Esophagus squamous epithelium (tissue), 5 donors: ENCODE measurements around the gene KCNN3. TPM values are rescaled to one million over a fixed set of nuclear protein-coding genes. Genes with fewer than 3 reads are reported as not detected.

Experiments
- DNase-seq: peaks from one replicate; lab custom pipeline; 2025; lab: John Stamatoyannopoulos, UW
- H3K27ac ChIP-seq, 4 donors: fragments of 200-600 bp; sonication (generic); one replicate each; pipeline ENCODE4 v1.5.1; 2016 to 2019; ENCODE audit warnings: mild to moderate bottlenecking in 1 of 4
- H3K27me3 ChIP-seq, 4 donors: fragments of 200-600 bp; sonication (generic); 1 replicate in 3 of 4; 2 replicates in 1 of 4; pipeline versions ENCODE4 v1.5.1 to v1.6.0; 2017 to 2021; ENCODE audit warnings: antibody characterized with exemption in 1 of 4
- H3K36me3 ChIP-seq, 3 donors: fragments of 200-600 bp; sonication (generic); one replicate each; pipeline ENCODE4 v1.5.1; 2016 to 2019
- H3K4me1 ChIP-seq, 3 donors: fragments of 200-600 bp; sonication (generic); one replicate each; pipeline ENCODE4 v1.5.1; 2017 to 2019
- H3K4me3 ChIP-seq, 4 donors: fragments of 200-600 bp; sonication (generic); 1 replicate in 3 of 4; 2 replicates in 1 of 4; pipeline ENCODE4 v1.5.1; 2016 to 2019; ENCODE audit warnings: mild to moderate bottlenecking in 2 of 4, moderate library complexity in 1 of 4
- H3K9me3 ChIP-seq, 3 donors: fragments of 200-600 bp; sonication (generic); one replicate each; pipeline ENCODE4 v1.5.1; 2016 to 2019
- CTCF ChIP-seq, 6 experiments: fragments of 450-650 bp in 4 of 6; fragments of 200-600 bp in 2 of 6; sonication (generic) in 2 of 6; IDR thresholded peaks; one replicate each; pipeline ENCODE4 v1.5.1; 2016 to 2019; ENCODE audit warnings: antibody characterized with exemption in 6 of 6, mild to moderate bottlenecking in 4 of 6, moderate library complexity in 4 of 6
- POLR2A ChIP-seq, 4 donors: fragments of 450-650 bp; IDR thresholded peaks; one replicate each; pipeline ENCODE4 v1.6.1; 2017; ENCODE audit warnings: antibody characterized with exemption in 4 of 4, mild to moderate bottlenecking in 4 of 4, moderate library complexity in 3 of 4
- WGBS, 2 donors: methylation state at CpG; one replicate each; pipeline ENCODE4 v1.1.5; 2018; 5-methylcytosine and 5-hydroxymethylcytosine counted together
- intact Hi-C: fragments of 100-400 bp; cut with DNase I; formaldehyde crosslinking; loops from one replicate; pipeline ENCODE4 v1.15.0; 2022
- total RNA-seq, 4 donors: library from RNA; depleted of rRNA; stranded (reverse); fragments of >200 nt; gene quantifications; one replicate each; pipeline ENCODE4 v1.1.0, GENCODE V29; 2016
- donor health status: DM: yes; HTN: yes; CAD: no.

KCNN3 gene
- total RNA-seq, 4 donors from 2014 or later, result 0.08 to 1.7 (median 0.50) TPM

- peaks cover 0 to 14% (median 0%) of the 10 kb centered on the region in 4 donors for H3K27me3 ChIP-seq
- H3K9me3 ChIP-seq, result no peaks in the 10 kb centered on the region
- H3K4me3 ChIP-seq, result no peak overlapping the region
- no peaks in the 10 kb centered on the region for H3K36me3 ChIP-seq
- 59 to 67% methylated on average over 2 to 6 of the region's 6 CpGs for WGBS, 2 donors
- intact Hi-C loops, result no loop called here
- DNase-seq, result no peak
- no peak for TF ChIP-seq CTCF (IDR thresholded peaks at IDR 0.05)
- TF ChIP-seq POLR2A (IDR thresholded peaks at IDR 0.05), result no peak
- peak overlapping the region in 3 of 4 donors; percentile 3 to 35 (median 18) for H3K27ac ChIP-seq
- peaks cover 3 to 57% (median 21%) of the 10 kb centered on the region in 3 donors for H3K4me1 ChIP-seq
These were observed 141.0 kb downstream of the KCNN3 start for GRCh38 chr1:154729031-154729442.

GRCh38 chr1:154726896-154727753, 143.0 kb downstream of the KCNN3 start:
- WGBS, 2 donors, result 83 to 93% methylated on average over 13 of the region's 13 CpGs
- H3K27me3 ChIP-seq, result peaks cover 0 to 10% (median 0%) of the 10 kb centered on the region in 4 donors
- no peaks in the 10 kb centered on the region for H3K36me3 ChIP-seq
- peak overlapping the region in 2 of 4 donors; percentile 6 to 23 for H3K27ac ChIP-seq
- no peaks in the 10 kb centered on the region for H3K9me3 ChIP-seq
- peaks cover 3 to 50% (median 21%) of the 10 kb centered on the region in 3 donors for H3K4me1 ChIP-seq
- TF ChIP-seq POLR2A (IDR thresholded peaks at IDR 0.05) (no peak), CTCF (IDR thresholded peaks at IDR 0.05) (no peak)
- DNase-seq, result no peak
- intact Hi-C loops, result no loop called here
- peak overlapping the region in 1 of 4 donors; percentile 5 for H3K4me3 ChIP-seq

DNA sequence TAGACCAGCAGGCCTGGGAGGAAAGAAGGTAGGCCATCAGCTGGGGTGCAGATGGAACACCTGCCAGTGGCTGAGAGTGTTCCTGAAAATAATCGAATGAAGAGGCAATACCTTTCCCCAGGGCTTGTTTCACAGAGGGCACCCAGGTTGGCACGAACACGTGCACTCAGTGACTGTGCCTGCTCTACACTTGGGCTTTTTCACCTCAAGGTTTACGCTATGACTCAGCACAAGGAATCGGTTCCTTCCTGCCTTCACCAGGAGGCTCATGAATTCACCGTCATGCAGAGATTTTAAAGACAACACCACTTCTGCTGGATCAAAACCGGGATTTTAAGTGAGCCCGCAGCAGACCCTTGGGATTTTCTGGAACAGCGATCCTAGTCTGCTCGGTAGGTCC, 143.6 kb downstream of the KCNN3 start:
- DNase-seq, result no peak
- H3K36me3 ChIP-seq, result no peaks in the 10 kb centered on the region
- peaks cover 0 to 4% (median 0%) of the 10 kb centered on the region in 4 donors for H3K27me3 ChIP-seq
- 40 to 47% methylated on average over 3 to 10 of the region's 10 CpGs for WGBS, 2 donors
- no peak for TF ChIP-seq CTCF (IDR thresholded peaks at IDR 0.05)
- no peak for TF ChIP-seq POLR2A (IDR thresholded peaks at IDR 0.05)
- H3K9me3 ChIP-seq, result no peaks in the 10 kb centered on the region
- H3K4me3 ChIP-seq, result peak overlapping the region in 1 of 4 donors; percentile 5
- intact Hi-C loops, result no loop called here
- peaks cover 1 to 44% (median 18%) of the 10 kb centered on the region in 3 donors for H3K4me1 ChIP-seq
- H3K27ac ChIP-seq, result peak overlapping the region in 2 of 4 donors; percentile 5 to 23

DNA sequence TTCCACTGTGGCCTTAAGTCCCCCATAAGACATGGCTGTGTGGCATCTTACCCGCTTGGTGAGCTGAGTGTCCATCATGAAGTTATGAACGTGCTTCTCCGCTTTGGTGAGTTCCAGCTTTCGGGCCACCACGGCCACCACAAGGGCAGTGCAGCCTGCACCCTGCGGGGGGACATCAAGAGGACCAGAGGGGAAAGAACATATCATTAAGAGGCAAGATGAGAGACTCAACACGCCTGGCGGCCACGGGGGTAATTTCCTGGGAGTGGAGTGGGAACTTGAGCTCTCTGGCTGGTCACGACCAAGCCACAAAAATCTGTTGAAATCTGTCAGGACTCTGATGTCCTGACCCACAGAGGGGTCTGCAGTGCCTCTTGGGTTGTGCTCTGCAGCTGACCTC, 144.2 kb downstream of the KCNN3 start:
- intact Hi-C loops, result no loop called here
- H3K27me3 ChIP-seq, result no peaks in the 10 kb centered on the region
- H3K9me3 ChIP-seq, result no peaks in the 10 kb centered on the region
- DNase-seq, result no peak
- WGBS, 2 donors, result 83 to 89% methylated on average over 3 to 4 of the region's 10 CpGs
- H3K27ac ChIP-seq, result peak overlapping the region in 1 of 4 donors; percentile 5
- H3K4me1 ChIP-seq, result peaks cover 0 to 38% (median 12%) of the 10 kb centered on the region in 3 donors
- H3K4me3 ChIP-seq, result no peak overlapping the region
- no peaks in the 10 kb centered on the region for H3K36me3 ChIP-seq
- no peak for TF ChIP-seq POLR2A (IDR thresholded peaks at IDR 0.05)
- no peak for TF ChIP-seq CTCF (IDR thresholded peaks at IDR 0.05)
